HCT116 (cell line): ENCODE measurements around the gene DUSP3. TPM values are rescaled to one million over a fixed set of nuclear protein-coding genes. Genes with fewer than 3 reads are reported as not detected.

Experiments used
- ATAC-seq: fragments of 200-7000 bp; cut with Tn5 transposase; 2 replicates; pipeline ENCODE4 v1.9.1; 2020; ENCODE audit warnings: mild to moderate bottlenecking, moderate library complexity
- BruUV-seq: library from RNA; stranded (reverse); fragments of 400-500 nt; replicated peaks from 2 replicates; lab custom pipeline; 2021; lab: Mats Ljungman, UMichigan
- CTCF ChIA-PET: fragments of 300-600 bp; sonication (Branson Sonifier 250); formaldehyde crosslinking; loops from one replicate; lab custom pipeline; 2021; ENCODE audit warnings: antibody characterized with exemption; lab: Charles Lee
- POLR2A ChIA-PET: fragments of 300-600, 350-600 bp; sonication (Branson Sonifier 250); formaldehyde crosslinking; loops from one replicate; lab custom pipeline; 2021; ENCODE audit warnings: antibody characterized with exemption; lab: Charles Lee
- RAD21 ChIA-PET, 2 experiments: fragments of 300-600 bp; sonication (Branson Sonifier 250); formaldehyde crosslinking; loops; one replicate each; lab custom pipeline; 2023; ENCODE audit warnings: low total read pairs in 2 of 2; ENCODE audit not compliant: uncharacterized antibody in 2 of 2, unreplicated experiment in 2 of 2, low non-redundant PET in 1 of 2; lab: Charles Lee
- DNase-seq: peaks from one replicate; pipeline ENCODE4 v3.0.0-alpha.2; 2010; ENCODE audit warnings: low read depth, low spot score
- H2AFZ ChIP-seq: fragments of 200-600 bp; shearing (Covaris generic), sonication (generic); 2 replicates; pipeline ENCODE4 v1.6.1; 2017; ENCODE audit warnings: low read depth, mixed run types, mixed read lengths, antibody characterized with exemption, low read length; ENCODE audit not compliant: poor library complexity, severe bottlenecking
- H3K27ac ChIP-seq: 2 replicates; pipeline ENCODE4 v1.5.1; 2012; ENCODE audit warnings: low read depth, low read length
- H3K27me3 ChIP-seq: fragments of 200-600 bp; sonication (generic); 2 replicates; pipeline ENCODE4 v1.6.1; 2016; ENCODE audit warnings: mixed run types, low read length, mixed read lengths; ENCODE audit not compliant: insufficient read depth
- H3K36me3 ChIP-seq, 2 experiments: fragments of 200-500 bp in 1 of 2; fragments of 200-600 bp in 1 of 2; sonication (Bioruptor generic) in 1 of 2; sonication (generic) in 1 of 2; 2 replicates each; pipeline versions ENCODE4 v1.5.1 to v1.6.1; 2014 to 2016; ENCODE audit warnings: low read length in 2 of 2, inconsistent platforms in 1 of 2, mixed read lengths in 1 of 2, mixed run types in 1 of 2; ENCODE audit not compliant: insufficient read depth in 2 of 2, control insufficient read depth in 1 of 2
- H3K4me1 ChIP-seq, 2 experiments: fragments of 200-600 bp in 1 of 2; sonication (generic) in 1 of 2; 2 replicates each; pipeline versions ENCODE4 v1.5.1 to v1.6.1; 2012 to 2017; ENCODE audit warnings: low read length in 2 of 2, inconsistent platforms in 1 of 2, mild to moderate bottlenecking in 1 of 2, mixed read lengths in 1 of 2, mixed run types in 1 of 2, moderate library complexity in 1 of 2; ENCODE audit not compliant: insufficient read depth in 2 of 2, control insufficient read depth in 1 of 2
- H3K4me2 ChIP-seq: fragments of 200-600 bp; sonication (generic); 2 replicates; pipeline ENCODE4 v1.6.1; 2017; ENCODE audit warnings: mixed run types, low read length, mixed read lengths
- H3K4me3 ChIP-seq, 2 experiments: fragments of 200-600 bp in 1 of 2; sonication (generic) in 1 of 2; replicated peaks in 1 of 2; 2 replicates each; pipeline ENCODE4 v1.5.1; 2011 to 2016; ENCODE audit warnings: low read length in 2 of 2, control low read depth in 1 of 2, low read depth in 1 of 2, mild to moderate bottlenecking in 1 of 2, mixed read lengths in 1 of 2, mixed run types in 1 of 2
- H3K79me2 ChIP-seq: fragments of 200-600 bp; sonication (generic); 2 replicates; pipeline ENCODE4 v1.6.1; 2017; ENCODE audit warnings: mild to moderate bottlenecking, mixed run types, low read length, moderate library complexity, mixed read lengths; ENCODE audit not compliant: insufficient read depth
- H3K9ac ChIP-seq: fragments of 200-600 bp; sonication (generic); 2 replicates; pipeline ENCODE4 v1.6.1; 2016; ENCODE audit warnings: low read length, mixed read lengths
- H3K9me2 ChIP-seq: fragments of 200-600 bp; sonication (generic), shearing (Covaris generic); 2 replicates; pipeline ENCODE4 v1.6.1; 2017; ENCODE audit warnings: mixed run types, mild to moderate bottlenecking, moderate library complexity; ENCODE audit not compliant: insufficient read depth
- H3K9me3 ChIP-seq, 2 experiments: fragments of 200-500 bp in 1 of 2; fragments of 200-600 bp in 1 of 2; sonication (Bioruptor generic) in 1 of 2; sonication (generic) in 1 of 2; 2 replicates each; pipeline ENCODE4 v1.6.1; 2014 to 2017; ENCODE audit warnings: low read length in 2 of 2, mixed read lengths in 2 of 2, inconsistent platforms in 1 of 2, low read depth in 1 of 2, mild to moderate bottlenecking in 1 of 2, mixed run types in 1 of 2, moderate library complexity in 1 of 2; ENCODE audit not compliant: control insufficient read depth in 1 of 2, insufficient read depth in 1 of 2
- H4K20me1 ChIP-seq: fragments of 200-600 bp; sonication (generic), shearing (Covaris generic); 2 replicates; pipeline ENCODE4 v1.6.1; 2017; ENCODE audit warnings: mixed run types, mild to moderate bottlenecking, moderate library complexity; ENCODE audit not compliant: insufficient read depth
- EZH2phosphoT487 ChIP-seq: fragments of 200-600 bp; IDR thresholded peaks from 2 replicates; pipeline ENCODE4 v1.6.1; 2018; ENCODE audit warnings: antibody characterized with exemption, borderline replicate concordance
- FOSL1 ChIP-seq: IDR thresholded peaks from 2 replicates; pipeline ENCODE4 v1.6.1; 2012; ENCODE audit warnings: low read depth
- MAX ChIP-seq: IDR thresholded peaks from 2 replicates; pipeline ENCODE4 v1.6.1; 2012
- POLR2A ChIP-seq: IDR thresholded peaks from 2 replicates; pipeline ENCODE4 v1.7.0; 2011; ENCODE audit warnings: borderline replicate concordance; ENCODE audit not compliant: insufficient read depth, insufficient read length; ENCODE audit errors: extremely low read depth
- POLR2AphosphoS5 ChIP-seq: IDR thresholded peaks from 2 replicates; pipeline ENCODE4 v1.6.1; 2011; ENCODE audit warnings: mild to moderate bottlenecking, low read depth, low read length, moderate library complexity
- RAD21 ChIP-seq: IDR thresholded peaks from 2 replicates; pipeline ENCODE4 v1.6.1; 2012; ENCODE audit warnings: low read depth, mild to moderate bottlenecking
- SP1 ChIP-seq: IDR thresholded peaks from 2 replicates; pipeline ENCODE4 v1.6.1; 2012; ENCODE audit warnings: low read depth
- SRF ChIP-seq: IDR thresholded peaks from 2 replicates; pipeline ENCODE4 v1.6.1; 2012; ENCODE audit warnings: low read depth
- ZBTB33 ChIP-seq: IDR thresholded peaks from 2 replicates; pipeline ENCODE4 v1.6.1; 2011; ENCODE audit warnings: mild to moderate bottlenecking, low read length, moderate library complexity; ENCODE audit not compliant: insufficient replicate concordance; ENCODE audit errors: extremely low read depth
- intact Hi-C: fragments of 100-400 bp; cut with micrococcal nuclease; formaldehyde crosslinking; loops from 2 replicates; pipeline ENCODE4 v1.10.0; 2022
- total RNA-seq: library from RNA; stranded (reverse); gene quantifications from one replicate; pipeline ENCODE4 v1.2.1, GENCODE V29; 2021; ENCODE audit not compliant: unreplicated experiment

DUSP3 gene
- total RNA-seq, 1 experiment from 2014 or later, result 29.6 TPM

GRCh38 chr17:43827596-43827995 is 48.8 kb upstream of the DUSP3 start:
- no peak for TF ChIP-seq EZH2phosphoT487
- TF ChIP-seq RAD21, result no peak
- Histone ChIP-seq H3K79me2 (peaks cover 10% of the 10 kb centered on the region), H3K27me3 (no peaks in the 10 kb centered on the region), H4K20me1 (no peaks in the 10 kb centered on the region), H3K27ac (no peak overlapping the region), H3K36me3 (peaks cover 2 to 37% of the 10 kb centered on the region in 2 experiments; a peak in 3 of 4 replicates), H2AFZ (no peak overlapping the region), H3K9ac (no peak overlapping the region), H3K4me2 (no peak overlapping the region), H3K4me3 (no peak overlapping the region), H3K9me2 (no peaks in the 10 kb centered on the region), H3K9me3 (no peaks in the 10 kb centered on the region), H3K4me1 (peaks cover 5 to 12% of the 10 kb centered on the region in 2 experiments; a peak in 3 of 4 replicates)
- RAD21 ChIA-PET, result no interaction called here
- BruUV-seq, result no TSS peak
- intact Hi-C loops, result no loop called here
- DNase-seq, result no peak
- CTCF ChIA-PET, result no interaction called here
- ATAC-seq, result no peak
- POLR2A ChIA-PET, result no interaction called here

DNA sequence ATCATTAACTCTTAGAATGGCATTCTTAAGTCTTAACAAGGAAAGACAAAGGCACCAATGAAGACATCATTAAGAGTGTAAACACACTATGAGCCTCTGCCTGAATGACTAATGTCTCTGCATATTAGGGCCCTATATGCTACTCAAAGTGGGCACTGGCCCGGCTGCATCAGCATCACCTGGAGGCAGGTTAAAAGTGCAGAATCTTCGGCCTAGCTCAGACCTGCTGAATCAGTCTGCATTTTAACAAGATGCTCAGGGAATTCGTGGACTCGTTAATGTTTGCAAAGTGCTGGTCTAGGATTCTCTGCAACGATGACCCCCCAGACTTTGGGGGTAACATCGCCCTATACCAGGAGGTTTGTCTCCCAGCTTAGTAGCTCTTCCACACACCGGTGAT is 47.4 kb upstream of the DUSP3 start:
- H3K9me2 ChIP-seq, result no peaks in the 10 kb centered on the region

More for the DNA sequence above, 47.4 kb upstream of the DUSP3 start:
- no peak for TF ChIP-seq SP1
- TF ChIP-seq ZBTB33, result no peak
- no peak for TF ChIP-seq POLR2A
- TF ChIP-seq POLR2AphosphoS5, result no peak
- no peak for TF ChIP-seq SRF
- TF ChIP-seq MAX, result no peak
- TF ChIP-seq FOSL1, result no peak
- TF ChIP-seq, all 23 proteins: peak for 0
- Histone ChIP-seq H3K4me2 (no peak overlapping the region), H3K4me3 (no peak overlapping the region), H3K27me3 (no peaks in the 10 kb centered on the region), H3K4me1 (no peaks in the 10 kb centered on the region), H3K36me3 (peaks cover 2 to 31% of the 10 kb centered on the region in 2 experiments; a peak in 3 of 4 replicates), H3K9ac (no peak overlapping the region), H3K9me3 (no peaks in the 10 kb centered on the region), H3K27ac (no peak overlapping the region), H4K20me1 (no peaks in the 10 kb centered on the region), H3K79me2 (no peaks in the 10 kb centered on the region; the same call in 1 of the 2 replicates), H2AFZ (no peak overlapping the region)
- ChIA-PET POLR2A (interaction anchor here (0.6 kb wide), 1 partner anchor 374 kb away, joined by 3 read pairs; the partner anchor contains the start of gene ATXN7L3), RAD21 (no interaction called here), CTCF (no interaction called here)
- DNase-seq (no peak), ATAC-seq (no peak)
- BruUV-seq, result no TSS peak
- intact Hi-C loops, result no loop called here
